WI38 (cell line): ENCODE measurements around the gene ERG.

Experiments used
- H3K4me3 ChIP-seq: 2 replicates; pipeline ENCODE4 v1.5.1; 2011; ENCODE audit warnings: low read depth, mild to moderate bottlenecking, control low read depth, low read length
- CTCF ChIP-seq: IDR thresholded peaks from 2 replicates; pipeline ENCODE4 v1.5.1; 2012; ENCODE audit warnings: low read depth, mild to moderate bottlenecking, control low read depth, low read length

ERG gene

DNA sequence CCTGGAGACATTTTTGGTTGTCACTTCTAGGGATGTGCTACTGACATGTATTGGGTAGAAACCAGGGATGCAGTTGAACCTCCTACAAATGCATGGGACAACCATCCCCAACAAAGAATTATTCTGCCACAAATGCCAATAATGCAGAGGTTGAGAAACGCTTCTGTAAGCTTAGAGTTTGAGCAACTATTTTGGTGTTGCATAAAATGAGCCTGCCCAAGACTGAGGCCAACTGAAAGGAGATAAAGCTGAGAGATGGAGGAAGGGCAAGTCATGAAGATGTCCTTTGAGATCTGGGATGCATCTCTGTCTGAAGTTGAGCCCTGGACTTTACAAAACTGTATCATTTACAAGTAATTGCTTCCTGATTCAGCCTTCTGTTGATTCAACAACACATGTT lies 134.6 kb downstream of the ERG start:
- H3K4me3 ChIP-seq, result no peak overlapping the region
- TF ChIP-seq CTCF, result no peak

GRCh38 chr21:38361324-38361723 lies 137.0 kb downstream of the ERG start:
- H3K4me3 ChIP-seq, result no peak overlapping the region
- no peak for TF ChIP-seq CTCF

GRCh38 chr21:38359835-38360234 lies 138.4 kb downstream of the ERG start:
- TF ChIP-seq CTCF, result no peak
- H3K4me3 ChIP-seq, result no peak overlapping the region

DNA sequence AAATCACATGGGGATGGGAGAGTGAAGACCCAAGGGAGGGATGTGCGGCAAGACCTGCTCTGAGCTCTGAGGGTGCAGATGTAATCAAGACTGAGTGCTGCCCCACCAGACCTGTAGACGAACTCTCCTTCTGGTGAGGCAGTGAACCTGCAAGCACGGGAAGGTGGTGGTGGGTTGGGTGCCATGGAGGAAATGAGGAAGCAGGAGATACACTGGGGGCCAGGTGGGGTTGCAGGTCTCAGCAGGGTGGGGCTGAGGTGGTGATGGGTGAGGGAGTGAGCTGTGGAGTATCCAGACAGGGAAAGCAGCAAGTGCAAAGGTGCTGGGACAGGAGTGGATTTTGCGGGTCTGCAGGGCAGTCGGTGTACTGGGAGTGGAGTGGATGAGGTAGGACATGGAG lies 139.2 kb downstream of the ERG start:
- no peak overlapping the region for H3K4me3 ChIP-seq
- no peak for TF ChIP-seq CTCF

GRCh38 chr21:38358666-38359065 lies 139.6 kb downstream of the ERG start:
- H3K4me3 ChIP-seq, result no peak overlapping the region
- no peak for TF ChIP-seq CTCF

- no peak for TF ChIP-seq CTCF
- H3K4me3 ChIP-seq, result no peak overlapping the region
Measured at GRCh38 chr21:38358098-38358497, 140.2 kb downstream of the ERG start.

- H3K4me3 ChIP-seq, result no peak overlapping the region
- no peak for TF ChIP-seq CTCF
Measured at GRCh38 chr21:38356883-38357625, 141.2 kb downstream of the ERG start.
